Suprapubic skin (tissue), 4 donors: ENCODE measurements around the gene GSN. TPM values are rescaled to one million over a fixed set of nuclear protein-coding genes. Genes with fewer than 3 reads are reported as not detected.
A peak's percentile ranks its signal among the peaks of the same experiment; 100 is the strongest.

Experiments used
- DNase-seq, 2 donors: peaks; one replicate each; pipeline ENCODE4 v3.0.0-alpha.2; 2019; ENCODE audit warnings: low spot score in 2 of 2
- H3K27ac ChIP-seq: fragments of 200-600 bp; sonication (generic); one replicate; pipeline ENCODE4 v1.5.1; 2019
- H3K27me3 ChIP-seq: fragments of 200-600 bp; sonication (generic); one replicate; pipeline ENCODE4 v1.5.1; 2019
- H3K36me3 ChIP-seq: fragments of 200-600 bp; sonication (generic); one replicate; pipeline ENCODE4 v1.5.1; 2019
- H3K4me1 ChIP-seq: fragments of 200-600 bp; sonication (generic); one replicate; pipeline ENCODE4 v1.5.1; 2019
- H3K4me3 ChIP-seq: fragments of 200-600 bp; sonication (generic); one replicate; pipeline ENCODE4 v1.5.1; 2019; ENCODE audit warnings: mild to moderate bottlenecking
- H3K9me3 ChIP-seq: fragments of 200-600 bp; sonication (generic); one replicate; pipeline ENCODE4 v1.5.1; 2019
- EP300 ChIP-seq: sonication (generic); formaldehyde crosslinking; IDR thresholded peaks from one replicate; pipeline ENCODE4 v1.6.1; 2017; ENCODE audit warnings: antibody characterized with exemption
- POLR2A ChIP-seq, 2 donors: fragments of 450-650 bp; IDR thresholded peaks; one replicate each; pipeline ENCODE4 v1.6.1; 2017; ENCODE audit warnings: antibody characterized with exemption in 2 of 2, mild to moderate bottlenecking in 2 of 2, moderate library complexity in 2 of 2
- POLR2AphosphoS5 ChIP-seq, 3 donors: sonication (generic); formaldehyde crosslinking; IDR thresholded peaks; one replicate each; pipeline ENCODE4 v1.6.1; 2017; ENCODE audit warnings: antibody characterized with exemption in 3 of 3
- WGBS: methylation state at CpG from one replicate; pipeline ENCODE4 v1.1.5; 2018; 5-methylcytosine and 5-hydroxymethylcytosine counted together
- total RNA-seq, 4 donors: library from RNA; depleted of rRNA; stranded (reverse); fragments of >200 nt; gene quantifications; one replicate each; pipeline ENCODE4 v1.1.0, GENCODE V29; 2016
- TF ChIP-seq, protein P1 (sequence below), 2 donors: fragments of 200-600 bp in 1 of 2; fragments of 450-650 bp in 1 of 2; sonication (generic) in 1 of 2; IDR thresholded peaks; one replicate each; pipeline ENCODE4 v1.5.1; 2016 to 2019; ENCODE audit warnings: antibody characterized with exemption in 2 of 2, mild to moderate bottlenecking in 1 of 2, moderate library complexity in 1 of 2

Gene GSN
- total RNA-seq, 4 donors from 2014 or later: 681 to 944 (median 771) TPM

DNA sequence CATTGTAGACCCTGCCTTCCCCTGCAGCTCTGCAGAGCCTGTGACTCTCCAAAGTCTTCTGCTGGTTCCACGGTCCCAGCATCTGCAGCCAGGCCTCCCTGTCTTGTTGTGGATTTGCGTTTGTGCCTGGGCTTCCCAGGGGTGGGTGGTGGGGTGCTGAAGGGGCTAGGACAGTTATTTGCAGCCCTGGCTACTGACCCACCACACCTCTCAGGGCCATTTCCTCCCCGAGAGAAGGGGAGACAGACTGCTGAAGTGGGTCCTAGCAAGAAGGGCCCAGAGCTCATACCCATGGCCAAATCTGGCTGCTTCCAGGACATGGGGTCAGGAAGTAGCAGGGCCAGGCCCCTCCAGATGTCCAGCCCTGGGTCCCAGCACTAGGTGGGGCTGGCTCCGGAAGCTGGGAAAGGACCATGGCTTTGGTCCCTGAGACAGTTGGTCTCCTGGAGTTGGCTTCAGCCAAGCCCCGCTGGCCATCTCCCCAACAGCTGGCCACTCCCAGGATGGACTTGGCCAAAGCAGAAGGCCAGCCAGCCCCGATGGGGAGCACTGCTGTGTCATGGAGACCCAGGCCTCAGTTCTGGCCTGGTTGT lies 26.3 kb downstream of the GSN start:
- Histone ChIP-seq H3K4me3 (peak overlapping the region; percentile 19), H3K9me3 (no peaks in the 10 kb centered on the region), H3K27me3 (no peaks in the 10 kb centered on the region), H3K36me3 (no peaks in the 10 kb centered on the region), H3K4me1 (peaks cover 89% of the 10 kb centered on the region), H3K27ac (peak overlapping the region; percentile 81)
- peak; percentile 70 to 80 for DNase-seq
- 52% methylated on average over 3 of the region's 6 CpGs for WGBS
- TF ChIP-seq EP300 (no peak), POLR2AphosphoS5 (IDR thresholded peaks at IDR 0.05) (no peak), POLR2A (IDR thresholded peaks at IDR 0.05) (no peak)
- TF ChIP-seq, protein P1, sequence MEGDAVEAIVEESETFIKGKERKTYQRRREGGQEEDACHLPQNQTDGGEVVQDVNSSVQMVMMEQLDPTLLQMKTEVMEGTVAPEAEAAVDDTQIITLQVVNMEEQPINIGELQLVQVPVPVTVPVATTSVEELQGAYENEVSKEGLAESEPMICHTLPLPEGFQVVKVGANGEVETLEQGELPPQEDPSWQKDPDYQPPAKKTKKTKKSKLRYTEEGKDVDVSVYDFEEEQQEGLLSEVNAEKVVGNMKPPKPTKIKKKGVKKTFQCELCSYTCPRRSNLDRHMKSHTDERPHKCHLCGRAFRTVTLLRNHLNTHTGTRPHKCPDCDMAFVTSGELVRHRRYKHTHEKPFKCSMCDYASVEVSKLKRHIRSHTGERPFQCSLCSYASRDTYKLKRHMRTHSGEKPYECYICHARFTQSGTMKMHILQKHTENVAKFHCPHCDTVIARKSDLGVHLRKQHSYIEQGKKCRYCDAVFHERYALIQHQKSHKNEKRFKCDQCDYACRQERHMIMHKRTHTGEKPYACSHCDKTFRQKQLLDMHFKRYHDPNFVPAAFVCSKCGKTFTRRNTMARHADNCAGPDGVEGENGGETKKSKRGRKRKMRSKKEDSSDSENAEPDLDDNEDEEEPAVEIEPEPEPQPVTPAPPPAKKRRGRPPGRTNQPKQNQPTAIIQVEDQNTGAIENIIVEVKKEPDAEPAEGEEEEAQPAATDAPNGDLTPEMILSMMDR (IDR thresholded peaks at IDR 0.05): no peak

DNA sequence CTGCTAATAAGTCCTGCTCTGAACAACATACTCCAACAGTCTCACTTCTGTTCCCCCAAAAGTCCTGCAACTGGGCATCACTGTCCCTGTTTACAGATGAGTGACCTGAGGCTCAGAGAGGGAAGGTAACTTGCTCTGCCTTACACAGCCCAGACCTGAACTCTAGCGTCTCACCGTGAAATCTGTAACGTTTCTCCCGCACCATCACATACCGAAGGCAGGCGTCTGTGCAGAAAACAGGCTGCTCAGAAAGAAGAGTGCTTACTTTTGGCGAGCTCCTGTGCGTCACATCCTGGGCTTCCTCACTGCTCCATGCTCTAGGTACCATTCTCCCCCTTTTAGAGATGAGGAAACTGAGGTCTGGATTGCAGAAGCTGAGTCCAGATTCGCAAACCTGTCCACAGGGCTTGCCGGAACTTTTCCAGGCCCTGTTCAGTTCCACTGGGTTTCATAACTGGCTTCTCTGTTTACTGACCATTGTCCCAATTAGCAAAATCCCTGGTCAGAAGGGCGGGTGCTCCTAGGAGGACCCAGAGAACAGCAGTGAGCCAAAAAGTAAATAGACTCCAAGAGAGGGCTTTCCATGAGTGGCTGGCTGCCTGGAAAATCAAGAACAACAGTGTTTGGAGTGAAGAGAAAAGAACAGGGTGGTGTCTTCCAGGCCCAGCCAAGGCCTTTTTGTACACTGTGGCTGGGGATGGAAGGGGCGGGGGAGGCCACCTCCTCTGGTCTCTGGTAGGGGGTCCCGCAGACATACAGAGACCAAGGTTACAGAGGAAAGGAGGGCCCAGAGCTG lies 27.1 kb downstream of the GSN start:
- peak overlapping the region; percentile 81 for H3K27ac ChIP-seq
- no peaks in the 10 kb centered on the region for H3K9me3 ChIP-seq
- 73% methylated on average over 13 of the region's 13 CpGs for WGBS
- H3K4me3 ChIP-seq: no peak overlapping the region
- no peaks in the 10 kb centered on the region for H3K27me3 ChIP-seq
- no peaks in the 10 kb centered on the region for H3K36me3 ChIP-seq
- DNase-seq: peak; percentile 80 to 81
- TF ChIP-seq EP300: no peak
- TF ChIP-seq, protein P1 (IDR thresholded peaks at IDR 0.05): no peak
- peak in 1 of 3 donors; percentile 26 for TF ChIP-seq POLR2AphosphoS5 (IDR thresholded peaks at IDR 0.05)
- peaks cover 88% of the 10 kb centered on the region for H3K4me1 ChIP-seq

DNA sequence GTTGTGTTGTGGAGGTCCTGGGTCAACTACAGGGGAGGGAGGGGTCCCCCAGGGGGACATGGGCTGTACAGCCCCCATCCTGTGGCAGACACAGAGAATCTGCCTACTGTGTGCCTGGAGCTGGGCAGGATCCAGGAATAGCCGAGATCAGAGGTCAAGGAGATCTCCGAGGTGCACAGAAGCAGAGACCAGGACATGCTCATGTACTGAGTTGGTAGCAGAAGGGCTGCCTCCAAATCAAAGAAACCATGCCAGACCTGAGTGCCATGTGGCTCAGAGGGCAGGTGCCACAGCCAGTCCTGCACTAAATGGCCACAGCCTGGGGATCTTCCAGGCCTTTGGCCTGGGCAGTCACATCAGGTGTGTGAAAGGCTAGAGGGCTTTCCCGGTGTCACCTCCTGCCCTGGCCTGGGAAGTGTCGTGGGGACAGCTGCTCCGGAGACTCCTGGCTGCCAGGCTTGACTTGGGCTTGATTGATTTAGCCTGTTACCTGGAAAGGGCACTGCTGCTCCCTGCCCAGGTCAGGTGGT lies 27.8 kb downstream of the GSN start:
- Histone ChIP-seq H3K9me3 (no peaks in the 10 kb centered on the region), H3K27ac (peak overlapping the region; percentile 81), H3K27me3 (no peaks in the 10 kb centered on the region), H3K4me1 (peaks cover 88% of the 10 kb centered on the region), H3K36me3 (no peaks in the 10 kb centered on the region), H3K4me3 (no peak overlapping the region)
- 46% methylated on average over 4 of the region's 5 CpGs for WGBS
- DNase-seq: peak; percentile 61 to 76
- no peak for TF ChIP-seq POLR2AphosphoS5 (IDR thresholded peaks at IDR 0.05)
- TF ChIP-seq EP300: no peak
- no peak for TF ChIP-seq POLR2A (IDR thresholded peaks at IDR 0.05)
- TF ChIP-seq, protein P1 (IDR thresholded peaks at IDR 0.05): no peak

DNA sequence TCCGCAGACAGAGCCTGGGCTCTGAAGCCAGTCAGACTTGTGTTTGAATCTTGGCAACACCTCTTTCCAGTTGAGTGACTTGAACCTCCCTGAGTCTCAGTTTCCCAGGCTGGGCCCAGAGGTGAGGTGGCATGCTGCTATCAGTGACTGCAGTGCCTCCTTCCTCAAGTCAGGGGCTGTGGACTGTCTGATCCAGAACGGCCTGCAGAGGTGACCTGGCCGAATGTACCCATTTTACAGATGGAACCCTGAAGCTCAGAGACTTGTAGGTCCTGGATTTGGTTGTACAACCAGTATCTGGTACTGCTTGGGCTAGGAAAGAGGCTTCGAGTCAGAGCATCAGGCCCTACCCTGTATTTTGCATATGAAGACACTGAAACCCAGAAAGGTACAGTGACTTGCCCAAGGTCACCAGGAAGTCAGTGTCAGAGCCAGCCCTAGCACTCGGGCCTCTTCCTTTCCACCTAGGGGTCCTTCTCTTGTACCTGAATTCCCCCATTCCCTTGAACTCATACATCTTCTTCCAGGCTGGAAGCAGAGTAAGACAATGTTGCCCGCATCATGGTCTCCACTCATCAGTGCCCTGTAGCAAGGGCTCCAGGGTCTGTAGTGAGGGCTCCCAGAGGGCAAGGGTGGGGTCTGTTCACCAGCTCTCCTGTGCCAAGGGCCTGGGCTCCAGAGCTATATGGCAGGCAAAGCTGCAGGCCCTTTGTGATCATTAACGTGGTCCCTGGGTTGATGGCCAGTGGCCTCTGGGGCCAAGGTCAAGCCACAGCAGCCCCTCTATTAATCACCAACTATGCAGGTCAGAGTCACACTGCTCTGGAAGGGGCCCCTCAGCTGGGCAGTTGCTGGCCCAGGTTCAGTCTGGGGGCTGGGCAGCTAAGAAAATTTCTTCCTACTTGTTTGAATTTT lies 28.5 kb downstream of the GSN start:
- Histone ChIP-seq H3K4me3 (no peak overlapping the region), H3K9me3 (no peaks in the 10 kb centered on the region), H3K27ac (peak overlapping the region; percentile 81), H3K4me1 (peaks cover 93% of the 10 kb centered on the region), H3K27me3 (no peaks in the 10 kb centered on the region), H3K36me3 (no peaks in the 10 kb centered on the region)
- DNase-seq: peak; percentile 60 to 61
- TF ChIP-seq EP300 (no peak), POLR2A (IDR thresholded peaks at IDR 0.05) (no peak), POLR2AphosphoS5 (IDR thresholded peaks at IDR 0.05) (no peak)
- TF ChIP-seq, protein P1 (IDR thresholded peaks at IDR 0.05): no peak
- WGBS: 74% methylated on average over 2 of the region's 7 CpGs
